PC-3 (cell line): Measurements from ENCODE around the gene CHTF8.

Source experiments
- EZH2 ChIP-seq: fragments of 300-600 bp; sonication (generic); IDR thresholded peaks from one replicate; pipeline ENCODE4 v1.6.1; 2017; ENCODE audit warnings: antibody characterized with exemption, mild to moderate bottlenecking, low read length; ENCODE audit not compliant: unreplicated experiment
- TF ChIP-seq, protein P1 (sequence below): fragments of 300-600 bp; sonication (generic); conservative IDR thresholded peaks from 2 replicates; pipeline ENCODE4 v1.5.1; 2017; ENCODE audit warnings: antibody characterized with exemption, low read depth, mild to moderate bottlenecking, low read length

DNA sequence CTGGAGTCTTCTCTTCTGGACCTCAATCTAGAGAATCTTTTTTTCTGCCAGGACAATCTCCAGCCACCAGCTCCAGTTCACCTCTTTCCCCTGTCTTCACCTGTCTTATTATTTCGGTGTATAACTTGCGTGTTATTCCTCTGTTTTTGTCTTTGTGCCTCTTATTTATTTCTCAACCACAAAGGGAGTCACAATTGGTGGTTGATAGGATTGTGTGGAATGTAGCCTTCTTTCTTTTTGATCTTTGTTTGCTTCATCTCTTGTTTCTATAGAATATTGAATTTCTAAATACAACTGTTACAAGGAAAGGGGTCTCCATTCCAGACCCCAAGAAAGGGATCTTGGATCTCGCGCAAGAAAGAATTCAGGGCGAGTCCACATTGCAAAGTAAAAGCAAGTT is 62.9 kb downstream of the CHTF8 start:
- TF ChIP-seq, protein P1, sequence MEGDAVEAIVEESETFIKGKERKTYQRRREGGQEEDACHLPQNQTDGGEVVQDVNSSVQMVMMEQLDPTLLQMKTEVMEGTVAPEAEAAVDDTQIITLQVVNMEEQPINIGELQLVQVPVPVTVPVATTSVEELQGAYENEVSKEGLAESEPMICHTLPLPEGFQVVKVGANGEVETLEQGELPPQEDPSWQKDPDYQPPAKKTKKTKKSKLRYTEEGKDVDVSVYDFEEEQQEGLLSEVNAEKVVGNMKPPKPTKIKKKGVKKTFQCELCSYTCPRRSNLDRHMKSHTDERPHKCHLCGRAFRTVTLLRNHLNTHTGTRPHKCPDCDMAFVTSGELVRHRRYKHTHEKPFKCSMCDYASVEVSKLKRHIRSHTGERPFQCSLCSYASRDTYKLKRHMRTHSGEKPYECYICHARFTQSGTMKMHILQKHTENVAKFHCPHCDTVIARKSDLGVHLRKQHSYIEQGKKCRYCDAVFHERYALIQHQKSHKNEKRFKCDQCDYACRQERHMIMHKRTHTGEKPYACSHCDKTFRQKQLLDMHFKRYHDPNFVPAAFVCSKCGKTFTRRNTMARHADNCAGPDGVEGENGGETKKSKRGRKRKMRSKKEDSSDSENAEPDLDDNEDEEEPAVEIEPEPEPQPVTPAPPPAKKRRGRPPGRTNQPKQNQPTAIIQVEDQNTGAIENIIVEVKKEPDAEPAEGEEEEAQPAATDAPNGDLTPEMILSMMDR, result no peak
- no peak for TF ChIP-seq EZH2
